ENCODE results near the gene NABP1.

DNA sequence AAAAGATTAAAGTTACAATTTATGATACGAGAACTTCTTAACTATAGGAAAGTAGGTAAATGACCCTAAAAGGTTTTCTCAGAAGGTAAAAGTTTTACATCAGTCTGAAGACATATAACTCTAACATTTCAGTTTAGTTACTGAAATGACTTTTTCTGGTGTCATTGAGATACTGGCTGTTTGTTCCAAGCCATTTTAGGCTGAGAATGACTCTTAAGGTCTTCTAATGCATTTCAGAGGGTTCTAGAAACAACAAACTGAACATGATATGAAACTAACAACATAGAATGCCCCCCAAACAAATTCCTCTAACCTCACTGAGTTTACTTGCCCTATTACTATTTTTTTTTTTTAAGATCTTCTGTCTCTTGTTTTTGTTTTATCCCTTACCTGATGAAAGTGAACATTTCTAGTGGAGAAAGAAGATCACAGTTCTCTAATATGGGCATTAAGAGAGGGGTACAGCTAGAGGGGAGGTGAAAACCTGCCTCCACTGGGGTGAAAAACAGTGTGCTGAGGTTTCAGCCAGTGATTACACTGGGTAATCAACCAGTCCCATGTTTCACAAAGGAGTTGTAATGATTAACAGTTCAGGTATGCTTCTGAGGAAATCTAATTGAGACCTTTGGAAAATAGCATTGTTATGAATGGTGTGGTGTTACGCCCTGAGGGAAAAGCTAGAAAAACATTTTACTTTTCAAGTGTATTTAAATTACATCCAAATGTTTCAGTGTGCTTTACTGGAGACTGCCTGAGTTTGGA lies 11.2 kb downstream of the NABP1 start:
- TF ChIP-seq CTCF (IDR thresholded peaks at IDR 0.05; ENCODE audit: insufficient read depth, low read length): no peak
- TF ChIP-seq GABPA (IDR thresholded peaks at IDR 0.05; ENCODE audit: low read depth): no peak
- no peak for TF ChIP-seq POLR2AphosphoS5 (IDR thresholded peaks at IDR 0.05; ENCODE audit: low read depth)
- TF ChIP-seq, protein P1, sequence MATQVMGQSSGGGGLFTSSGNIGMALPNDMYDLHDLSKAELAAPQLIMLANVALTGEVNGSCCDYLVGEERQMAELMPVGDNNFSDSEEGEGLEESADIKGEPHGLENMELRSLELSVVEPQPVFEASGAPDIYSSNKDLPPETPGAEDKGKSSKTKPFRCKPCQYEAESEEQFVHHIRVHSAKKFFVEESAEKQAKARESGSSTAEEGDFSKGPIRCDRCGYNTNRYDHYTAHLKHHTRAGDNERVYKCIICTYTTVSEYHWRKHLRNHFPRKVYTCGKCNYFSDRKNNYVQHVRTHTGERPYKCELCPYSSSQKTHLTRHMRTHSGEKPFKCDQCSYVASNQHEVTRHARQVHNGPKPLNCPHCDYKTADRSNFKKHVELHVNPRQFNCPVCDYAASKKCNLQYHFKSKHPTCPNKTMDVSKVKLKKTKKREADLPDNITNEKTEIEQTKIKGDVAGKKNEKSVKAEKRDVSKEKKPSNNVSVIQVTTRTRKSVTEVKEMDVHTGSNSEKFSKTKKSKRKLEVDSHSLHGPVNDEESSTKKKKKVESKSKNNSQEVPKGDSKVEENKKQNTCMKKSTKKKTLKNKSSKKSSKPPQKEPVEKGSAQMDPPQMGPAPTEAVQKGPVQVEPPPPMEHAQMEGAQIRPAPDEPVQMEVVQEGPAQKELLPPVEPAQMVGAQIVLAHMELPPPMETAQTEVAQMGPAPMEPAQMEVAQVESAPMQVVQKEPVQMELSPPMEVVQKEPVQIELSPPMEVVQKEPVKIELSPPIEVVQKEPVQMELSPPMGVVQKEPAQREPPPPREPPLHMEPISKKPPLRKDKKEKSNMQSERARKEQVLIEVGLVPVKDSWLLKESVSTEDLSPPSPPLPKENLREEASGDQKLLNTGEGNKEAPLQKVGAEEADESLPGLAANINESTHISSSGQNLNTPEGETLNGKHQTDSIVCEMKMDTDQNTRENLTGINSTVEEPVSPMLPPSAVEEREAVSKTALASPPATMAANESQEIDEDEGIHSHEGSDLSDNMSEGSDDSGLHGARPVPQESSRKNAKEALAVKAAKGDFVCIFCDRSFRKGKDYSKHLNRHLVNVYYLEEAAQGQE (IDR thresholded peaks at IDR 0.05; ENCODE audit: insufficient replicate concordance, low read depth): no peak
